ENCODE measurements around the gene SECTM1. TPM values are rescaled to one million over a fixed set of nuclear protein-coding genes. Genes with fewer than 3 reads are reported as not detected.

The SECTM1 gene
- total RNA-seq, 1 donor from 2014 or later = not detected

- Mint-ChIP-seq H3K27ac (ENCODE audit: unreplicated experiment) (peak overlapping the region; percentile 76), H3K4me1 (peaks cover 12% of the 10 kb centered on the region)
Observed at GRCh38 chr17:82278308-82278707, 55.3 kb downstream of the SECTM1 start.

GRCh38 chr17:82277851-82278250, 55.7 kb downstream of the SECTM1 start:
- no peaks in the 10 kb centered on the region for H3K27me3 Mint-ChIP-seq (ENCODE audit: low read depth)
- H3K27ac Mint-ChIP-seq (ENCODE audit: unreplicated experiment) = no peak overlapping the region
- no peaks in the 10 kb centered on the region for H3K9me3 Mint-ChIP-seq
- no peak for DNase-seq (ENCODE audit: low read depth, low spot score)
- no peaks in the 10 kb centered on the region for H3K36me3 Mint-ChIP-seq (ENCODE audit: low read depth)
- TF ChIP-seq CTCF (conservative IDR thresholded peaks at IDR 0.05) = no peak
- peaks cover 12% of the 10 kb centered on the region for H3K4me1 Mint-ChIP-seq
- no peak overlapping the region for H3K4me3 Mint-ChIP-seq

More at GRCh38 chr17:82278308-82278707, 55.3 kb downstream of the SECTM1 start:
- DNase-seq (ENCODE audit: low read depth, low spot score) = no peak
- Mint-ChIP-seq H3K36me3 (ENCODE audit: low read depth) (no peaks in the 10 kb centered on the region), H3K4me3 (peak overlapping the region; percentile 12), H3K9me3 (no peaks in the 10 kb centered on the region), H3K27me3 (ENCODE audit: low read depth) (no peaks in the 10 kb centered on the region)
- no peak for TF ChIP-seq CTCF (conservative IDR thresholded peaks at IDR 0.05)

DNA sequence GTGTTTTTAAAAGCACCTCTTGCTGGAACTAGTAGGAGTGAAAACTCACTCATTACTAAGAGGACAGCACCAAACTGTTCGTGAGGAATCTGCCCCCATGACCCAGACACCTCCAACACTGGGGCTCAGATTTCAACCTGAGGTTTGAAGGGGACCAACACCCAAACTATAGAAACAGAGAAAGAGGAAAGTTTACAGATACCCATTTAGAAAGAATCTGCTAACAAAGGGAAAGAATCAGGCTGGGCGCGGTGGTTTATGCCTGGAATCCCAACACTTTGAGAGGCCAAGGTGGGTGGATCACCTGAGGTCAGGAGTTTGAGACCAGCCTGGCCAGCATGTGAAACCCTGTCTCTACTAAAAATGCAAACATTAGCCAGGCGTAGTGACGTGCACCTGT, 56.6 kb downstream of the SECTM1 start:
- H3K36me3 Mint-ChIP-seq (ENCODE audit: low read depth) = peaks cover 5% of the 10 kb centered on the region
- no peak for TF ChIP-seq CTCF (conservative IDR thresholded peaks at IDR 0.05)

GRCh38 chr17:82275326-82275725, 58.2 kb downstream of the SECTM1 start:
- Mint-ChIP-seq H3K4me1 (peaks cover 28% of the 10 kb centered on the region), H3K36me3 (ENCODE audit: low read depth) (peaks cover 5% of the 10 kb centered on the region), H3K4me3 (peak overlapping the region; percentile 78), H3K27me3 (ENCODE audit: low read depth) (no peaks in the 10 kb centered on the region), H3K27ac (ENCODE audit: unreplicated experiment) (no peak overlapping the region), H3K9me3 (no peaks in the 10 kb centered on the region)
- no peak for TF ChIP-seq CTCF (conservative IDR thresholded peaks at IDR 0.05)
- no peak for DNase-seq (ENCODE audit: low read depth, low spot score)

More for the DNA sequence above, 56.6 kb downstream of the SECTM1 start:
- Mint-ChIP-seq H3K4me3 (no peak overlapping the region), H3K4me1 (peaks cover 19% of the 10 kb centered on the region), H3K27ac (ENCODE audit: unreplicated experiment) (no peak overlapping the region), H3K27me3 (ENCODE audit: low read depth) (no peaks in the 10 kb centered on the region), H3K9me3 (no peaks in the 10 kb centered on the region)
- no peak for DNase-seq (ENCODE audit: low read depth, low spot score)

- peaks cover 37% of the 10 kb centered on the region for H3K4me1 Mint-ChIP-seq
- no peak overlapping the region for H3K27ac Mint-ChIP-seq (ENCODE audit: unreplicated experiment)
- no peak for DNase-seq (ENCODE audit: low read depth, low spot score)
- H3K9me3 Mint-ChIP-seq = no peaks in the 10 kb centered on the region
- TF ChIP-seq CTCF (conservative IDR thresholded peaks at IDR 0.05) = no peak
- H3K27me3 Mint-ChIP-seq (ENCODE audit: low read depth) = no peaks in the 10 kb centered on the region
- H3K4me3 Mint-ChIP-seq = peak overlapping the region; percentile 78
- peaks cover 8% of the 10 kb centered on the region for H3K36me3 Mint-ChIP-seq (ENCODE audit: low read depth)
Observed at GRCh38 chr17:82274134-82275020, 59.2 kb downstream of the SECTM1 start.
